SH-SY5Y (cell line): Measurements from ENCODE around the gene SLC4A5.

Experiments
- GATA2 ChIP-seq: IDR thresholded peaks from 2 replicates; pipeline ENCODE4 v1.6.1; 2011; ENCODE audit warnings: mild to moderate bottlenecking, low read depth, low read length
- GATA3 ChIP-seq: IDR thresholded peaks from 2 replicates; pipeline ENCODE4 v1.6.1; 2011; ENCODE audit warnings: low read depth, mild to moderate bottlenecking, low read length, moderate library complexity

SLC4A5 gene

GRCh38 chr2:74226648-74227213 lies 116.5 kb downstream of the SLC4A5 start:
- no peak for TF ChIP-seq GATA3
- TF ChIP-seq GATA2 = no peak

GRCh38 chr2:74225698-74226459 lies 117.3 kb downstream of the SLC4A5 start:
- TF ChIP-seq GATA2 (no peak), GATA3 (no peak)

GRCh38 chr2:74223941-74224770 lies 119.1 kb downstream of the SLC4A5 start:
- TF ChIP-seq GATA2 = no peak
- TF ChIP-seq GATA3 = no peak

GRCh38 chr2:74222300-74222650 lies 120.9 kb downstream of the SLC4A5 start:
- TF ChIP-seq GATA2 (no peak), GATA3 (no peak)

- TF ChIP-seq GATA2 = no peak
- no peak for TF ChIP-seq GATA3
Observed at GRCh38 chr2:74221604-74222299, 121.5 kb downstream of the SLC4A5 start.

- TF ChIP-seq GATA2 (no peak), GATA3 (no peak)
Observed at GRCh38 chr2:74221091-74221490, 122.1 kb downstream of the SLC4A5 start.

GRCh38 chr2:74219846-74220486 lies 123.2 kb downstream of the SLC4A5 start:
- TF ChIP-seq GATA2 (no peak), GATA3 (no peak)

GRCh38 chr2:74216642-74217041 lies 126.6 kb downstream of the SLC4A5 start:
- TF ChIP-seq GATA3 (no peak), GATA2 (no peak)

GRCh38 chr2:74212702-74213410 lies 130.4 kb downstream of the SLC4A5 start:
- TF ChIP-seq GATA2 (no peak), GATA3 (no peak)

- no peak for TF ChIP-seq GATA3
Observed at GRCh38 chr2:74206180-74206688, 137.0 kb downstream of the SLC4A5 start.

GRCh38 chr2:74205596-74205995 lies 137.6 kb downstream of the SLC4A5 start:
- TF ChIP-seq GATA3 (no peak), GATA2 (no peak)

GRCh38 chr2:74205113-74205512 lies 138.1 kb downstream of the SLC4A5 start:
- no peak for TF ChIP-seq GATA3
- TF ChIP-seq GATA2 = no peak

GRCh38 chr2:74204436-74204835 lies 138.8 kb downstream of the SLC4A5 start:
- TF ChIP-seq GATA3 (no peak), GATA2 (no peak)

- no peak for TF ChIP-seq GATA2
Observed at GRCh38 chr2:74201596-74201995, 141.6 kb downstream of the SLC4A5 start.
